Mesothelial cell of epicardium (in vitro differentiated cells): ENCODE data around the gene MYL10. TPM values are rescaled to one million over a fixed set of nuclear protein-coding genes. Genes with fewer than 3 reads are reported as not detected.

ENCODE experiments used
- DNase-seq, 2 experiments: peaks; one replicate each; pipeline ENCODE4 v3.0.0; 2021; ENCODE audit warnings: low spot score in 2 of 2; ENCODE audit not compliant: unreplicated experiment in 2 of 2
- H3K27ac Mint-ChIP-seq: 2 replicates; pipeline ENCODE4 v1.8.0; 2021; ENCODE audit warnings: mixed read lengths
- H3K27me3 Mint-ChIP-seq: 2 replicates; pipeline ENCODE4 v1.8.0; 2021; ENCODE audit warnings: low read depth, mixed read lengths
- H3K36me3 Mint-ChIP-seq: 2 replicates; pipeline ENCODE4 v1.8.0; 2021; ENCODE audit warnings: mixed read lengths
- H3K4me1 Mint-ChIP-seq: 2 replicates; pipeline ENCODE4 v1.8.0; 2021; ENCODE audit warnings: mixed read lengths
- H3K4me3 Mint-ChIP-seq: 2 replicates; pipeline ENCODE4 v1.8.0; 2021; ENCODE audit warnings: mild to moderate bottlenecking, moderate library complexity, mixed read lengths
- H3K9me3 Mint-ChIP-seq: 2 replicates; pipeline ENCODE4 v1.8.0; 2021; ENCODE audit warnings: mixed read lengths
- total RNA-seq: library from RNA; stranded (reverse); gene quantifications from 3 replicates; pipeline ENCODE4 v1.2.1, GENCODE V29; 2021
- TF ChIP-seq, protein P1 (sequence below): fragments of 200-600 bp; sonication (generic); IDR thresholded peaks from one replicate; pipeline ENCODE4 v1.5.0; 2021; ENCODE audit warnings: antibody characterized with exemption; ENCODE audit not compliant: unreplicated experiment

MYL10 gene
- total RNA-seq, 1 donor from 2014 or later = not detected

DNA sequence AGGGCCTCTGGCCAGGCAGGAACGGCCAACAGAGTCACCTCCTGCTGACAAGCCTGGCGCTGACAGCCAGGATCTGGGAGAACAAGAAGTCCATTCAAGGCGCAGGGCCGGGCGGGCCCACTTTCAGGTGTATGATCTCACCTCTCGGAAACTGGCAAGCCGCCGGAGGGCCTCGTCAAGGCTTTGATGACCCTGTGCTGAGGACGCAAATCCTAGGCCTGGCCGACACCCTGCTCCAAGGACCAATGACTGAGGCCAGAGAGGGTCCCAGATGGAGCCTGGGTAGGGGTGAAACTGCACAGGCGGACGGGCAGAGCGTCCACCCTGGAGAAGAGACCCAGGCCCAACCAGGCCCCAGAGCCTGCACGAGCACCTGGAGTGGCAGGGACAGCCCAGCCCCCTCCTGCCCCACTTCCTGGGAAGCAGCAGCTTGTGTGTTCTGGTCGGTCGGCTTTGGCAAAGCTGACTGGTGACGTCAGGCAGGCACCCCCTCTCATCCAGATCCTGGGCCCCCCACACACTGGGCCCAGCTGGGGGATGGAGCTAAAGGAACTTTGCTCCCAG is 30.6 kb downstream of the MYL10 start:
- Mint-ChIP-seq H3K9me3 (no peaks in the 10 kb centered on the region), H3K27ac (no peak overlapping the region), H3K27me3 (peaks cover 52% of the 10 kb centered on the region), H3K4me3 (no peak overlapping the region), H3K4me1 (peaks cover 15% of the 10 kb centered on the region), H3K36me3 (no peaks in the 10 kb centered on the region)
- TF ChIP-seq, protein P1, sequence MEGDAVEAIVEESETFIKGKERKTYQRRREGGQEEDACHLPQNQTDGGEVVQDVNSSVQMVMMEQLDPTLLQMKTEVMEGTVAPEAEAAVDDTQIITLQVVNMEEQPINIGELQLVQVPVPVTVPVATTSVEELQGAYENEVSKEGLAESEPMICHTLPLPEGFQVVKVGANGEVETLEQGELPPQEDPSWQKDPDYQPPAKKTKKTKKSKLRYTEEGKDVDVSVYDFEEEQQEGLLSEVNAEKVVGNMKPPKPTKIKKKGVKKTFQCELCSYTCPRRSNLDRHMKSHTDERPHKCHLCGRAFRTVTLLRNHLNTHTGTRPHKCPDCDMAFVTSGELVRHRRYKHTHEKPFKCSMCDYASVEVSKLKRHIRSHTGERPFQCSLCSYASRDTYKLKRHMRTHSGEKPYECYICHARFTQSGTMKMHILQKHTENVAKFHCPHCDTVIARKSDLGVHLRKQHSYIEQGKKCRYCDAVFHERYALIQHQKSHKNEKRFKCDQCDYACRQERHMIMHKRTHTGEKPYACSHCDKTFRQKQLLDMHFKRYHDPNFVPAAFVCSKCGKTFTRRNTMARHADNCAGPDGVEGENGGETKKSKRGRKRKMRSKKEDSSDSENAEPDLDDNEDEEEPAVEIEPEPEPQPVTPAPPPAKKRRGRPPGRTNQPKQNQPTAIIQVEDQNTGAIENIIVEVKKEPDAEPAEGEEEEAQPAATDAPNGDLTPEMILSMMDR = no peak
- DNase-seq = no peak

DNA sequence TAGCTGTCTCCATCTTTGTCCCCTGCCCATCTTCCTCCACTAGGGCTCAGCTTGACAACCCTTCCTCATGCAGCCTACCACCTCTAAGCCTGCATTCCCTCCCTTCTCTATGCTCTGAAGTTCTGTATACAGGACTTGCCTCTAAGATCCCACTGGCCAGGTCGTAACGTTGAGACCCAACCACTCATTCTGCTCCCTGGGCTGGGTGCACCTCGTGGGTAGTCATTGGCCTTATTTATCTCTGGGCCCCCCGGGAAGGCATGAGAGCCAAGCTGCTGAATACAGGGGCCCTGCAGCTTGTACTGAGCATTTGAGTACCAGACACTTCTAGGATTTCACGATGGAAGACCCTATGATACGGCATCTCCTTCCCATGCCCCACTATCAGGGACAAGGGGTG is 31.2 kb downstream of the MYL10 start:
- no peak overlapping the region for H3K27ac Mint-ChIP-seq
- H3K36me3 Mint-ChIP-seq = no peaks in the 10 kb centered on the region
- no peak overlapping the region for H3K4me3 Mint-ChIP-seq
- H3K27me3 Mint-ChIP-seq = peaks cover 58% of the 10 kb centered on the region
- no peak for DNase-seq
- TF ChIP-seq, protein P1 = no peak
- no peaks in the 10 kb centered on the region for H3K9me3 Mint-ChIP-seq
- peaks cover 12% of the 10 kb centered on the region for H3K4me1 Mint-ChIP-seq

DNA sequence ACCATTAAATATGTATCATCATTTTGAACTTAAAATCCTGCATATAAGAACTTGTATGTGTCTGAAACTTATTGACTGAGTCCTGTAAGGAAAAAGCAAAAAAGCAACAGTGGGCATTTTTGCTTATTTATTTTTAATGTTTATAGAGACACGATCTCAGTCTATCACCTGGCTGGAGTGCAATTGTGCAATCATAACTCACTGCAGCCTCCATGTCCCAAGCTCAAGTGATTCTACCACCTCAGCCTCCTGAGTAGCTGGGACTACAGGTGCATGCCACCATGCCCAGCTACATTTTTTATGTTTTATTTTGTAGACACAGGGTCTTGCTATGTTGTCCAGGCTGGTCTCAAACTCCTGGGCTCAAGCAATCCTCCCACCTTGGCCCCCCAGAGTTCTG is 32.2 kb downstream of the MYL10 start:
- DNase-seq = no peak
- Mint-ChIP-seq H3K36me3 (no peaks in the 10 kb centered on the region), H3K4me1 (peaks cover 4% of the 10 kb centered on the region), H3K27me3 (peaks cover 61% of the 10 kb centered on the region), H3K27ac (no peak overlapping the region), H3K9me3 (no peaks in the 10 kb centered on the region), H3K4me3 (no peak overlapping the region)
- TF ChIP-seq, protein P1 = no peak

DNA sequence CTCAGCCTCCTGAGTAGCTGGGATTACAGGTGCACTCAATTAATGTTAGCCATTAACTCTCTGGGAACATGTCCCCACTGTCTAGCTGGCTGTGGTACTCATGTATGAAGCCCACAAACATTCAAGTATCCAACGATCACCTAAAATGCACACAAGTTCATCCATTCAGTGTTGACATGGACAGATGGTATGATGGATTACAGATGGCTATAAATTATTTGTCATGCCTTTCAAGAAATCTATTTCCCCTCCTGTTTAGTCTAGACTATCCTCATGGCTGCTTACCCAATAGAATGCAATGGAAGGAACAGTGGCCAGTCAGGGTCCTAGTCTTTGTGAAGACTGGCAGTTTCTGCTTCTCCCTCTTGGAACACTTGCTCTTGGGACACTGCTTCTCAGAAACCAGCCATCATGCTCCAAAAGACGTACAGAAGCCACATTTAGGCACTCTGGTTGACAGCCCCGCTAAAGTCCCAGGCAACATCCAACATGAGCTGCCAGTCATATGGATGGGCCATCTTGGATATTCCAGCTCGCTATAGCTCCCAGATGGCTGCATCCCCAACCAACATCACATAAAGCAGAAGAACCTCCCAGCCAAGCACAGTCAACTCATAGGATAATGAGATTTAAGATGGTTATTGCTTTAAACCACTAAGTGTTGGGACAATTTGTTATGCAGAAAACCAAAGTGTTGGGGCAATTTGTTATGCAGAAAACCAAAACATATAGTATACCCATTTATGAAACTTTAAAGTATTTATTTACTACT is 33.1 kb downstream of the MYL10 start:
- Mint-ChIP-seq H3K27me3 (peaks cover 52% of the 10 kb centered on the region), H3K27ac (no peak overlapping the region), H3K9me3 (no peaks in the 10 kb centered on the region), H3K4me1 (peaks cover 4% of the 10 kb centered on the region), H3K4me3 (no peak overlapping the region), H3K36me3 (no peaks in the 10 kb centered on the region)
- TF ChIP-seq, protein P1 = no peak
- no peak for DNase-seq

DNA sequence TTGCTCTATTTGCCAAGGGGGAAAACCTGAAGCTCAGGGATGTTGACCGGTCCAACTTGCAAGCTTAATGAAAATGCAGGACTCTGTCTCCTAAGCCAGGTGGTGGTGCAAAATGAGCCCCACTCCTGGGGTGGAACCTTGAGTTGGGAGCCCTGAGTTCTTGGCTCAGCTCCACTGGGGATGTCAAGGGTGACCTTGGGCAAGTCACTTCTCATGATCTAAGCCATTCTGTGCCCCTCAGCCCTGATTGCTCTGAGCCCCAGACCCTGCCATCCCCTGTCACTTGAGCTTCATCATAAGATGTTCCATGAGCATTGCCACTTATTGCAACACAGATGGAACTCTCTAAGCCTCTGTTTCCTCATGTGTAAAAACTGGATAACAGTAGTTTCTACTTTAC is 33.9 kb downstream of the MYL10 start:
- no peak for DNase-seq
- no peak overlapping the region for H3K4me3 Mint-ChIP-seq
- peaks cover 10% of the 10 kb centered on the region for H3K4me1 Mint-ChIP-seq
- TF ChIP-seq, protein P1 = no peak
- no peak overlapping the region for H3K27ac Mint-ChIP-seq
- H3K27me3 Mint-ChIP-seq = peaks cover 50% of the 10 kb centered on the region
- H3K9me3 Mint-ChIP-seq = no peaks in the 10 kb centered on the region
- H3K36me3 Mint-ChIP-seq = no peaks in the 10 kb centered on the region
